ENCODE measurements around the gene USP17L27.
"Not testable (repeated sequence)": the region's sequence is repeated elsewhere in the genome, so short reads cannot be mapped to it uniquely, and the experiment has no call there.

GRCh38 chr4:9343848-9344247 is at the start of gene USP17L27:
- TF ChIP-seq CTCF, POLR2A (IDR thresholded peaks at IDR 0.05): not testable (repeated sequence)
